CD4-positive, alpha-beta T cell (primary cell): ENCODE results near the gene EFNA1. TPM values are rescaled to one million over a fixed set of nuclear protein-coding genes. Genes with fewer than 3 reads are reported as not detected.
"Not testable (repeated sequence)": the region's sequence is repeated elsewhere in the genome, so short reads cannot be mapped to it uniquely, and the experiment has no call there.

ENCODE experiments used
- ATAC-seq: fragments of 200-7000 bp; cut with Tn5 transposase; one replicate; pipeline ENCODE4 v1.10.0; 2022; ENCODE audit warnings: mild to moderate bottlenecking; ENCODE audit not compliant: poor library complexity
- CTCF ChIA-PET: fragments of 350-600 bp; sonication (Branson Sonifier 250); formaldehyde crosslinking; loops from one replicate; lab custom pipeline; 2021; ENCODE audit warnings: antibody characterized with exemption, inconsistent platforms; lab: Charles Lee
- POLR2A ChIA-PET: fragments of 350-600 bp; sonication (Branson Sonifier 250); formaldehyde crosslinking; loops from one replicate; lab custom pipeline; 2021; ENCODE audit warnings: antibody characterized with exemption, inconsistent platforms; lab: Charles Lee
- DNase-seq, 14 experiments: peaks; one replicate each; pipeline ENCODE4 v3.0.0-alpha.2; 2013 to 2020; ENCODE audit warnings: mixed read lengths in 2 of 14
- H3K27ac ChIP-seq, 2 donors: one replicate each; pipeline versions ENCODE4 v1.5.1 to v1.7.0; 2013; ENCODE audit warnings: low read length in 2 of 2, low read depth in 1 of 2, mild to moderate bottlenecking in 1 of 2
- H3K27me3 ChIP-seq, 2 experiments: 1 replicate in 1 of 2; 2 replicates in 1 of 2; pipeline versions ENCODE4 v1.6.1 to v1.7.0; 2013; ENCODE audit warnings: low read length in 2 of 2, control low read depth in 1 of 2, mild to moderate bottlenecking in 1 of 2, moderate library complexity in 1 of 2; ENCODE audit not compliant: insufficient read depth in 2 of 2, control insufficient read depth in 1 of 2
- H3K36me3 ChIP-seq: one replicate; pipeline ENCODE4 v1.6.1; 2013; ENCODE audit warnings: low read length, control low read depth; ENCODE audit not compliant: insufficient read depth
- H3K4me1 ChIP-seq: one replicate; pipeline ENCODE4 v1.6.1; 2013; ENCODE audit warnings: low read length, control low read depth; ENCODE audit not compliant: insufficient read depth
- H3K4me3 ChIP-seq: one replicate; pipeline ENCODE4 v1.5.1; 2013; ENCODE audit warnings: mild to moderate bottlenecking, low read length, moderate library complexity
- H3K9me3 ChIP-seq, 2 experiments: 1 replicate in 1 of 2; 2 replicates in 1 of 2; pipeline versions ENCODE4 v1.6.1 to v1.7.0; 2013; ENCODE audit warnings: low read length in 2 of 2, mild to moderate bottlenecking in 2 of 2, control low read depth in 1 of 2, moderate library complexity in 1 of 2; ENCODE audit not compliant: control insufficient read depth in 1 of 2, insufficient read depth in 1 of 2
- H3K27ac Mint-ChIP-seq: one replicate; pipeline ENCODE4 v1.8.0; 2020; ENCODE audit warnings: mixed read lengths
- H3K27me3 Mint-ChIP-seq: one replicate; pipeline ENCODE4 v1.8.0; 2021; ENCODE audit warnings: mixed read lengths
- H3K36me3 Mint-ChIP-seq: one replicate; pipeline ENCODE4 v1.8.0; 2021; ENCODE audit warnings: low read depth, mixed read lengths
- H3K4me1 Mint-ChIP-seq: one replicate; pipeline ENCODE4 v1.8.0; 2021; ENCODE audit warnings: low read depth, mixed read lengths
- H3K4me3 Mint-ChIP-seq: one replicate; pipeline ENCODE4 v1.8.0; 2020; ENCODE audit warnings: mild to moderate bottlenecking, mixed read lengths
- H3K9me3 Mint-ChIP-seq: one replicate; pipeline ENCODE4 v1.8.0; 2020; ENCODE audit warnings: mixed read lengths
- CTCF ChIP-seq: fragments of 200-600 bp; IDR thresholded peaks from one replicate; pipeline ENCODE4 v1.8.0; 2022; ENCODE audit warnings: antibody characterized with exemption, mild to moderate bottlenecking
- intact Hi-C, 2 experiments: fragments of 100-400 bp; cut with DNase I in 1 of 2; cut with micrococcal nuclease in 1 of 2; formaldehyde crosslinking; loops; one replicate each; pipeline versions ENCODE4 v1.15.1 to v1.9.0; 2023 to 2025; cut with DNase I, micrococcal nuclease
- total RNA-seq, 174 experiments: library from RNA in 2 of 174; stranded (reverse) in 2 of 174; gene quantifications; one replicate each; pipeline ENCODE4 v1.2.3 and lab custom pipeline; 2021 to 2026

EFNA1 gene
- total RNA-seq, 2 experiments from 2014 or later: 4.2 to 5.9 TPM

- not testable (repeated sequence) for H3K27ac ChIP-seq, ATAC-seq, H3K27me3 ChIP-seq, H3K9me3 ChIP-seq, H3K4me3 ChIP-seq, H3K27ac Mint-ChIP-seq, H3K9me3 Mint-ChIP-seq, DNase-seq, H3K27me3 Mint-ChIP-seq
- ChIA-PET CTCF (interaction anchor here (0.6 to 2.1 kb wide), 16 partner anchors 25 to 123 kb away, joined by 3 to 29 read pairs (median 4); partner anchors contain the start of gene SLC50A1), POLR2A (interaction anchor here (1.0 to 1.8 kb wide), 4 partner anchors 26 to 83 kb away, joined by 3 to 9 read pairs (median 5); no protein-coding TSS in a partner anchor)
- intact Hi-C loops: loop anchor here (1.0 to 5.0 kb wide), 3 partner anchors 41 to 121 kb away; partner anchors contain the start of gene EFNA1 (in 2 of the 2)
- peaks cover 29% of the 10 kb centered on the region for H3K4me1 ChIP-seq
- H3K36me3 ChIP-seq: peaks cover 25% of the 10 kb centered on the region
- peaks cover 31% of the 10 kb centered on the region for H3K4me1 Mint-ChIP-seq
- TF ChIP-seq CTCF: peak; percentile 20
- peaks cover 36% of the 10 kb centered on the region for H3K36me3 Mint-ChIP-seq
- peak overlapping the region; percentile 21 for H3K4me3 Mint-ChIP-seq
These were observed 40.4 kb downstream of the EFNA1 start for GRCh38 chr1:155168105-155168445.

DNA sequence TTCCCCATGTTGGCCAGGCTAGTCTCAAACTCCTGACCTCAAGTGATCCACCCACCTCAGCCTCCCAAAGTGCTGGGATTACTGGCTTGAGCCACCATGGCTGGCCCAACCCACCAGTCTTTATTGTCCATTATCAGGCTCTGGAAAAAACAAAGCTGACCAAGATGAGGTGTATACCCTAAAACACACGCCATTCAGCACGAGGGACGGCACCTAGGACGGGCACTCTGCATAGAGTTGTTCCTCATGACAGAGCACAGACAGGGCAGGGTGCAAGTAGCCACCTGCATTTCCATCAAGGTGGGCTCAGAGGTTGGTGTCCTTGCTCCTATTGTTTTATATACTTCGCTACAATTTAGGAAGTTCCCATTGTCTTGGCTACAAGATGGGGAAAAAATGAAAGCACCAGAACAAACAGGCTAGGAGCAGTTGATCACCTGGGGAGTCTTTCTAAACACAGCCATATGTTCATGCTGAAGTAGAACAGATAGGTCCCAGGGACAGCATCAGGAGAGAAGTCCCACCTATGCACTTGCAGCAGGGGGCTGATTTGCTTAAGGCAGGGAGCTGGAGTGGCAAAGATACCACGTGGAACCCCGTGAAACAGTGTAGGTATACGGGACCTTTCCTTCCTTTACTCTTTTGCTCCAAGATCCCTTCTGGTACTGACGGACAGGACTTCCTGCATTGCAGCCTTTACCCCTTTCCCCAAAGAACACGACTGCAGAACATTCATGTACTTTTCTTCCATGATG lies 41.0 kb downstream of the EFNA1 start:
- no peak overlapping the region for H3K27ac Mint-ChIP-seq
- POLR2A ChIA-PET: interaction anchor here (1.0 to 1.8 kb wide), 4 partner anchors 25 to 84 kb away, joined by 3 to 9 read pairs (median 5); no protein-coding TSS in a partner anchor
- intact Hi-C loops: loop anchor here (1.0 to 5.0 kb wide), 3 partner anchors 41 to 121 kb away; partner anchors contain the start of gene EFNA1 (in 2 of the 2)

DNA sequence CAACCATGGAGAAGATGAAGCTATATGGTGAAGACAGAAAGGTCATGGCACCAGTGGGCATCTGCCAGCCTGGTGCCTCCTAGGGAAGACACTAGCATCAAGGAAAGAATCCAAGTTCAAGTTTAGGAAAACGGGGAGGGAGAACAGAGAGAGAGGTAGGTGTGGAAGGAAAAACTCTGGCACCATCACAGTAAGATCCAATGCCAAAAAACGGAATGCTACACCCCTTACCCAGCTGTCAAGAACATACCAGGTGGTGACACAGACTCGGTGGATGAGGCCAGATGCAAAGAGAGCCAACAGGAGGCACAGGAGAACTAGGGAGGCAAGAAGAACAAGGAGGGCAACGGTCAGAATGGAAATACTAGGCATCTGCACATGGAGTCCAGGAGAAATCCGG lies 41.9 kb downstream of the EFNA1 start:
- no peaks in the 10 kb centered on the region for H3K9me3 Mint-ChIP-seq
- peak overlapping the region; percentile 57 for H3K4me3 Mint-ChIP-seq
- POLR2A ChIA-PET: no interaction called here
- Histone ChIP-seq H3K9me3 (no peaks in the 10 kb centered on the region), H3K27ac (no peak overlapping the region), H3K4me1 (peaks cover 43% of the 10 kb centered on the region), H3K27me3 (peaks cover 0 to 7% of the 10 kb centered on the region in 2 experiments), H3K4me3 (no peak overlapping the region), H3K36me3 (peaks cover 25% of the 10 kb centered on the region)
- CTCF ChIA-PET: interaction anchor here (0.6 to 1.6 kb wide), 2 partner anchors 37 to 78 kb away, joined by 3 to 7 read pairs; no protein-coding TSS in a partner anchor
- intact Hi-C loops: loop anchor here (5.0 kb wide), 2 partner anchors 42 to 122 kb away; partner anchors contain the start of gene EFNA1 (in 2 of the 2)
- peaks cover 41% of the 10 kb centered on the region for H3K36me3 Mint-ChIP-seq
- no peak for DNase-seq
- H3K27me3 Mint-ChIP-seq: peaks cover 3% of the 10 kb centered on the region
- peaks cover 43% of the 10 kb centered on the region for H3K4me1 Mint-ChIP-seq
- H3K27ac Mint-ChIP-seq: no peak overlapping the region
- no peak for TF ChIP-seq CTCF
- ATAC-seq: no peak

More for the DNA sequence above, 41.0 kb downstream of the EFNA1 start:
- DNase-seq (no peak), ATAC-seq (no peak)
- Mint-ChIP-seq H3K4me3 (no peak overlapping the region), H3K36me3 (peaks cover 41% of the 10 kb centered on the region), H3K4me1 (peaks cover 36% of the 10 kb centered on the region), H3K27me3 (peaks cover 3% of the 10 kb centered on the region), H3K9me3 (no peaks in the 10 kb centered on the region)
- Histone ChIP-seq H3K9me3 (no peaks in the 10 kb centered on the region), H3K36me3 (peaks cover 25% of the 10 kb centered on the region), H3K4me3 (no peak overlapping the region), H3K27ac (no peak overlapping the region), H3K4me1 (peaks cover 34% of the 10 kb centered on the region), H3K27me3 (peaks cover 0 to 7% of the 10 kb centered on the region in 2 experiments)
- CTCF ChIA-PET: interaction anchor here (0.6 to 2.1 kb wide), 11 partner anchors 25 to 124 kb away, joined by 3 to 10 read pairs (median 6); partner anchors contain the start of gene SLC50A1
- TF ChIP-seq CTCF: no peak
